Embryonic facial prominence (tissue), 1 donor: ENCODE measurements around the gene LY9.

Source experiments
- DNase-seq: peaks from one replicate; pipeline ENCODE4 v3.0.0-alpha.2; 2016; ENCODE audit errors: extremely low spot score

Gene LY9

GRCh38 chr1:160795951-160796383 is at the start of gene LY9:
LY9 (plus strand) TSS chr1:160796174; CDS start chr1:160796188, 14 bp downstream.
- DNase-seq = no peak

- DNase-seq = no peak
Measured at GRCh38 chr1:160746836-160747500, 49.0 kb upstream of the LY9 start.

GRCh38 chr1:160747717-160748116 is 48.3 kb upstream of the LY9 start:
- DNase-seq = no peak

- no peak for DNase-seq
Measured at GRCh38 chr1:160748181-160748877, 47.6 kb upstream of the LY9 start.

GRCh38 chr1:160748878-160749269 is 47.1 kb upstream of the LY9 start:
- DNase-seq = no peak

- no peak for DNase-seq
Measured at GRCh38 chr1:160750608-160751007, 45.4 kb upstream of the LY9 start.

- DNase-seq = no peak
Measured at GRCh38 chr1:160752406-160752805, 43.6 kb upstream of the LY9 start.

- DNase-seq = no peak
Measured at GRCh38 chr1:160752924-160753323, 43.0 kb upstream of the LY9 start.

GRCh38 chr1:160753594-160753993 is 42.4 kb upstream of the LY9 start:
- DNase-seq = no peak

GRCh38 chr1:160755461-160755860 is 40.5 kb upstream of the LY9 start:
- DNase-seq = no peak

GRCh38 chr1:160755911-160756848 is 39.8 kb upstream of the LY9 start:
- no peak for DNase-seq

- DNase-seq = no peak
Measured at GRCh38 chr1:160756849-160757201, 39.1 kb upstream of the LY9 start.

GRCh38 chr1:160758521-160758920 is 37.5 kb upstream of the LY9 start:
- no peak for DNase-seq

GRCh38 chr1:160759740-160760139 is 36.2 kb upstream of the LY9 start:
- DNase-seq = no peak

GRCh38 chr1:160761046-160761445 is 34.9 kb upstream of the LY9 start:
- DNase-seq = no peak

GRCh38 chr1:160761886-160762285 is 34.1 kb upstream of the LY9 start:
- DNase-seq = no peak

GRCh38 chr1:160763993-160764392 is 32.0 kb upstream of the LY9 start:
- no peak for DNase-seq

GRCh38 chr1:160767395-160768294 is 28.3 kb upstream of the LY9 start:
- no peak for DNase-seq

- DNase-seq = no peak
Measured at GRCh38 chr1:160768295-160768657, 27.7 kb upstream of the LY9 start.

GRCh38 chr1:160772331-160772730 is 23.6 kb upstream of the LY9 start:
- DNase-seq = no peak

- no peak for DNase-seq
Measured at GRCh38 chr1:160773093-160773492, 22.9 kb upstream of the LY9 start.
